CD4-positive, alpha-beta T cell treated with Interleukin-6 at 100 ng/mL for 8 hours (primary cell): ENCODE results near the gene OPCML.

Experiments
- DNase-seq: peaks from one replicate; pipeline ENCODE4 v3.0.0-alpha.2; 2020; ENCODE audit warnings: mixed read lengths, low spot score

OPCML gene

DNA sequence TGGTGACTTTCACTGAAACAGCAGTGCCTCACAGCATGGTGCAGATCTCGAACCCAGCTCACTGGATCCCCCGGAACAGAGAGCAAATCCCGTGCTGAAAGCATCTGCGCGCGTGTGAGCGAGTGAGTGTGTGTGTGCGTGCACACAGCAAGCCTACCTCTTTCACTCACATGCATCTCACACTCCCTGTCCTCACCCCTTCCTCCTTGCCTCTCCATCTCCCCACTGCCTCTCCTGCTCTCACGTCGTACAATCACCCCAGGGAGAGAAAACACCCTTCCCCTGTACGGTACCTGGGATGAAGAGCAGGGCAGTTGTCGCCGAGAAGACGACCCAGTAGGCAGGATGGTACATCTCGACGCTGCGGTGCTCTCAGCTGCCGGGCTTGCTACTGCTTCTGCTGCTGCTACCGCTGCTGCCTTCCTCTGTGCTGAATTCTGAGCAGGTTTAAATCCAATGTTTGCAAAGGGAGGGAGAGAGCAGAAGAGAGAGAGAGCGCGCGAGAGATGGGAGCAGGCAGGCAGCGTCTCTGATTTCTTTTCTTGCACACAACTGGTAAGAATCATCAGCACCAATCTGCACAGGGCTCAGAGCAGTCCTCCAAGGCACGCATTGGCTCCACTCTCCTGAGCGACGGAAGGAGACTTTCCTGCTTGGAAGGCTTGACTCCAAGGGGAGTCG, at the start of gene OPCML:
OPCML (minus strand) TSS at position 531 of the 681 bp plus-strand sequence.
- no peak for DNase-seq

DNA sequence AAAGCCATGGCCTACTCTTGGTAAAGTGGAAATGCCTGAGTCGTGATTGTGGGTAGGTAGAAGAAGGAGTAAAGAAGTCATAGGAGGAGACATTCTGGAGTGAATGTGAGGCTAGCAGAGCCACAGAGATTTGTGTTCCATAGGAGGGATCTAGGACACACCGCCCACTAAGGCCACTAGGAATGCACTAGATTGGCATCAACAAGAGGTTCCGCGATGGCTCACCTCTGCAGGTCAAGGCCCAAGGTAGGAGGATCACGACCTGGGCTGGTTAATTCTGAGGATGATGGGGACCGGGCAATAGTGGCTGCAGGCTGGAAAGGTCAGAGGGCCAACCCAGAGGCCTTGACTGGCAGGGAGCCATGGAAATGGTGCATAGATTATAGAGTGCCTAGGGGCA, 48.8 kb upstream of the OPCML start:
- DNase-seq: no peak

DNA sequence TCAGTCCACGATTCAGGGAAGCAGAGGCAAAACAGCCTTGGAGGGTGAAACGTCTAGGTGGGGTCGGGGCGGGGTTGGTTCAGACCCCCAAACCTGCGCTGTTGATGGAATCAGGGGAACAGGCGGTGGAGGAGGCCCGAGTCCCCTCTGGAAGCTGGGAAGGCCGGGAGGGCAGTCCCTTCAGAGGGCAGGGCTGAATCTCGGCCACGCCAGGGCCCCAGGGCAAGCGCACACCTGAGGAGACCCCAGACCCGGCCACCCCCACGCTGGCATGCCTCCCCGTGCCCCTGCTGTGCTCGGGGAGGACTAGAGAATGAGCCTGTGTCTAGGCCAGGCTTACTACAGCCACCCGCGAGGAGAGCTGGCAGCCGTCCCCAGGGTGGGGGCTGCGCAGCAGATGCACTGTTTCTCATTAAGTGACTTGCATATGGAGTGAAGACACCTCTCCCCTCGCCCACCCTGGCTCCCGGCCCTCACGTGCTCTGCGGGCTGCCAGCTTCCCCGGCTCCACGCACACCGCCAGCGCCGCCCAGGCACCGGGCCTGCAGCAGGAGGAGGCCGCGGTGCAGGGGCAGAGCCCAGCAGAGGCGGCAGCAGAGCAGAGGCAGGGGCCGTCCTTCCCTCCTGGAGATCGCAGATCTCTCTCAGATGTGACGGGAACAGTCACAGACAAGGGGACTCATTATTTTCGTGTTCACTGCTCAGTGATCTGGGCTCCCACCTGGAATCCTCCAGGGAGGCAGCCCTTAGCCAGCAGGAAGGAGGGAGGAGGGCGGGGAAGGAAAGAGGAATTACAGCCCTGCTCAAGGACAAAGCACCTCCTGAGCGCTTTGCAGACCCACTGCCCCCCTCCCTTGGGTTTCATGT, 47.1 kb upstream of the OPCML start:
- no peak for DNase-seq

DNA sequence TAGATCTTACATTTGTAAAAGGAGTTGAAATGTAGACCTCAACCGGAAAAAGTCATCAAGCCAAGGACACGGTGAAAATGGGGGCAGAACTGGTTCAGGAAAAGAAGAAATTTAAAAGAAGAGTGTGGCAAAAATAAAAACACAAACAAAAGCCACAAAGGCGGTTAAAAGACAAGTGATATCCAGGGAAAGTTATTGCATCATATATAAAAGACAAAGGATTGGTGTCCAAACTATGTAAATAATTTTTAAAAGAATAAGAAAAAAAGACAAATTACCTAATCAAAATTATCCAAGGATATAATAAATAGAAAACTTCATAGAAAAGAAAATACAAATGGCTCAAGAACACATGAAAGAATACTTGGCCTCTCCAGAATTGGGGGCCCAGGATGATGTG, 45.1 kb upstream of the OPCML start:
- DNase-seq: no peak

DNA sequence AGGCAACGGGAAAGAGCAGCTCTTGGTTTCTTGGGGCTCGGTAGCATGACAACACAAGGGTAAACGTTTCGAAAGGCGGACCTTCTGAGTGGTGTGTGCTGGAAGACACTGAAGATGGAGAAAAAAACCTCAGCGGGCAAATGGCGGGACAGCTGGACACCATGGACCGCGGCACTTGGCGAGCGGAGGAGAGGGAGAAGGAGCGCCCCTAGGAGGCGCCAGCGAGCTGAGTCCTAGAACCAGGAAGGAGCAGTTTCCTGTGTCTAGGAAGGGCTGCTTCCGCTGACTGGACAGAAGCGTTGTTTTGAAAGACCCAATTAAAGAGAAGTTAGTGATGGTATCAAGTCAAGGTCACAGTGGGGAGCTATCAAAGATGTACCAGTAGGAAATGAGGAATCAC, 44.0 kb upstream of the OPCML start:
- DNase-seq: no peak

DNA sequence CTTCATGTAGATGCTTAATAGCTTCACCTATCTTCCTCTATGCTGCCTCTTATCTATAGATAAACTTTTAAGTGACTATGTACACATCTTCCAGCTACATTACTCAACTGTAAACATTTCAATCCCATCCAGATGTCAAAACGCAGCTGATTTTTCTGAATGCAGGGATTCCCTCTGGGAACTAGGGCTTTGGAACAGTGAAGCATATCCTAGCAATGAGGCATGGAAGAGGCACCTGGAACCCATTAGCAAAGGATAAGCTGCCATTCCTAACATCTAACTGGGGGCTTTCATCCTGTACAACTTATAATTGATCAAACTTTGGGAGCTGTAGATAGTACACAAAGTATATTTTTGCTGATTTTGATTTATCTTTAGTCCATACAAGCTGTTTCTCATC, 40.8 kb upstream of the OPCML start:
- no peak for DNase-seq

DNA sequence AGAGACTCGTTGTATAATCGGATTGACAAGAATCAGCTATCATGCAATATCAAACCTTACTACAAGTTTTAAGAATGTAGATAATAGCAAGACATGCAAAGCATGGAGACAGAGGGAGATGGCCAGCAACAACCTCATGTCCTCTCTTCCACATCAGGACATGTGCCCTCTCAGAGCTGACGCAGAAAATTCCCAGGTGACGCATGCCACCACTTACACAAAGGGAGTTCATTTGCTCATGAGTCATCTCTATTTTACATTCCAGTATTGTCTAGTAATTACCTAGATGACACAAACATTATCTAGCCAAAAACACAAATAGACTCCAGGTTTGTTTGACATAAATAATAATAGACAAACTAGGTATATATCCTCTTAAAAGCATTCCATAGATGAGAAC, 38.1 kb upstream of the OPCML start:
- no peak for DNase-seq

DNA sequence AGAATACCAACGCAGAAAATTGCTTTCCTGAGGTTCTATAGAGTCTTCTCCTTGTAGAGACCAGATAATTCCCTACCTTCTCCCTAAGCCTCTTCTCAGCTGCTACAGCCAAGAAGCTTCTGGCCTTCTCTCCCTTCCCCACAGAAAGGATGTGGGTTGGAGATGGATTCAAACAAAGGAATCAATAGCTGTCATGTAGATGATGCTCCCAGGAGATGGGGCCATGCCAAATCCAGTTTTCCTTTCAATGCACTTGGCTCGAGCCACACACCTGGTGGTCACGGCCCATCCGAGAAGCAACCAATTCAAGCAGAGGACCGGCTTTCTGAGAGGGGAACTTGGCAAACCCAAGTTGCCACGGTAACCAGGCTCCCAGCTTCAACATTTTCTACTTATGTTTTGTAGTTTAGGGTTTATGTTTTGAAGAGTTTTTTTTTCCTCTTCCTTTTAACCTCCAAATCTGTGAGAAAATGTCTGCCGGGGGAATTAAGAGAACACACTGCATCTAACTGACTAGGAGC, 31.3 kb upstream of the OPCML start:
- DNase-seq: no peak

DNA sequence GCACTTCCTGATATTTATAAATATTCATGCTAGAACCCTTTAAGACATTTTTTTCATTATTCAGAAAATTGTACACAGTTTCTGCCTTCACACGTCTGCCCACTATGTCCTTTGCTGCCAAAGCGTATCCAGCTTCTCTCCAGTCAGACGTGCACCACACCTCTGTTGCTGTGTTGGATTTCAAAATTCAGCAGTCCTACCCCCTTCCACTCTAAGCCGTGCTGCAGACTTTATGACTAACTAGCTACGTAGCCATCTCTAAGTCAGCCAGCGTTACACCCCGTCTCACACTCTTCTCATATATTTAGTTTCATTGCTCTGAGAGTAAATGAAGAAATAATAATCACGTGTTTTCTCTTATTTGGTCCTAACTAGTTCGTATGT, 28.2 kb upstream of the OPCML start:
- no peak for DNase-seq

DNA sequence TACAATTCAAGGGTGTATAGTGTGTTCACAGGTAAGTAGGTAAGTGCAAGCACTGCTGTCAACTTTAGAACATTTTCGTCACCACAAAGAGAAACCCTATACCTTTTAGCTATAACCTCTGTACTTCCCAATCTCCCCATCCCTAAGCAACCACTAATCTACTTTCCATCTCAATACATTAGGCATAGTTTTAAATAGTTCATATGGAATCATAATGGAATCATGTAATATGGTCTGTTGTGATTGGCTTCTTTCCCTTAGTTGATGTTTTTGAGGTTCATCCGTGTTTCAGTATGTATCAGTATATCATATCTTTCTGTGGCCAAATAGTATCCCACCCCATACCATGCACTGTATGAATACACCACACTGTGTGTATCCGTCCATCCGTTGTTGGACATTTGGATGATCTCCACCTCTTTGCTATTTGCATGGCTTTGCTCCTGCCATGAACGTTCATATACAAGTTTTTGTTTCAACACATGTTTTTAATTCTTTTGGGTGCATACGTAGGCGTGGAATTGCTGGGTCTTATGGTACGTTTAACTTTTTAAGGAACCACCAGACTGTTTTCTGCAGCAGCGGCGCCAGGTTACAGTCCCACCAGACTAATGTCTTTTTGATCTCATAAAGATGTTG, 27.7 kb upstream of the OPCML start:
- no peak for DNase-seq

DNA sequence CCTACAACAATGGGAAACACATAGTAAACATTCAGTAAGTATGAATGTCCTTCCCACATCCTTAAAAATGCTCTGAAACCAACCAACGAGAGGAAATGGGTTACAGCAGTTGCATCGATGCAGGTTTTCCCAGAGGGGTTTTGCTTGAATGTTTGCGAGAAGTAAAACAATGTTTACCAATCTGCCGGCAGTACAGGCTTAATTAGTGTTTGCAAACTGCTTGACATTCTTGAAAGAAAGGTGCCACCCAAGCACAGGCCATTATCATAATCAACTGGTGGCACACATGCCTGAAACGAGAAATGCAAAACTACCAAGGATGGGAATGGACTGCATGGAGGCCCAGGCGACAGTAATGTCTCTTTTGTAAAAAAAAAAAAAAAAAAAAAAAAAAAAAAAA, 27.1 kb upstream of the OPCML start:
- no peak for DNase-seq

DNA sequence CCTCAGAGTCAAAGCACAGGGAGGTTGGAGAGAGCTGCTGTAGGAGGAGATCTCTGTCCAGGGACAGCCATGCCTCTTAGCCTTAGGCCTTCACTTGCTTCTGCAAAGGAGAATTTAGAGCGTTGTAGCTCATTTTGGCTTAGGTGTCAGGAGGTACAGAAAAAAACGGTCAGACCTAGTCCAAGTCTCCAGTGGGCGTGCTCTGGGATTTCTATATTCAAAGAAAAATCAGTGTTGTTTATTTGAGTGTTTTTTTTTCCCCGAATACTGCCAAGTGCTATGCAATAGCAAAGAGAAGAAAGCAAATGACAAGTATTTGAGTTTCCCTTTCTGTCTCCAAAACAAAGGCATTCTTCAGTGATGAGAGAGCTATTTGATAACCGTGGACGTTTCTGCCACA, 22.7 kb upstream of the OPCML start:
- DNase-seq: no peak

DNA sequence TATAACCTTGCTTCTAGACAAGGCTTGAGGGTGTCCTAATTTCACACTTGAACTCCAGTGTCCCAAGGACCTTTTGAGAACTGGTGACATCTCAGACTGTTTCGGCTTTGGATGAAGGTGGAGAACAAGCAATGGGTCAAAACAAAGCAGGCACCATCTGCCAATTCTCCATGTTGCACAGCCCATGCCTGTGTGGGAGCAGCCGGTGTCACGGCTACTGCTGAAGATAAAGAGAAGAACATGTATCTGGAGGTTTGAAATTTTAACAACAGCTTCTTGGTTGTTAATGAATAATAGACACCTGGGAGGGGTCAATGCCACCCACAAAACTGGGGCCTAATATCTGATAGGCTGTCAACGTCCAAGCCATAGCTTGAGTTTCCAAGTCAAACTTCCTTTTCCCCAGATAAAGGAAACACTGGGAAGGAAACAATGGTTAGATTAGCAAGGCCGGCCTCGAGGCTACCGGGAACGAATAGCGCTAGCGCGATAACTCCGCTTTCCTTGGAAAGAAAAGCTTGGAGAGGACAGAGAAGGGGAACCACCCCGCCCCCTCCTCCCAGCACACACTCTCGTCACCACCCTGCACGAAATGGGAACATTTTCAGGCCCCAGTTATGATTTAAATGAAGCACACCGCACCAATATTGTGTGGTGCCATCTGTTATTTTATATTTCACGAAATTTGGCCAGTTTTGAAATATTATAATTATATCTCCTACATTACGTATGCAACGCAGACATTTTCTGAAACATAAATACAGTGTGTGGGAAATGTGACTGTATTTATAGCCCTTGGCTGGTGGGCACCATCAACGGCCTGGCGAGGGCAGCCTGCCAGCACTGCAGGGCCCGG, 21.8 kb upstream of the OPCML start:
- DNase-seq: no peak

DNA sequence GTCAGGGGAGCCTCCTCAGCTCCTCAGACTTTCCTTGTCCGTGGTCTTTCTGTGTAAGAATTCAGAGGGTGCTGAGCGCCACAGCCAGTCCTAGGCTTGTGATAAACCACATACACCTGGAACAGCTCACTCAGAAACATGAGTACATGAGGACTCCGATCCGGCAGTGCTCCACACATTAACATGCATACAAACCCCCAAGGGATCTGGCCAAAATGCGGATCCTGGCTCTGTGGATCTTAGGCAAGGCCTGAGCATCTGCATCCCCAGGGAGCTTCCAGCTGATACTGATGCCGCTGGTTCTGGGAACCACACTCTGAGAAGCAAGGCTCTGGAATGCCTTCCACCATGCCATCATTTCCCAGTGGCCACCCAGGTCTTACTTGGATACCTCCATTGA, 20.6 kb upstream of the OPCML start:
- no peak for DNase-seq

DNA sequence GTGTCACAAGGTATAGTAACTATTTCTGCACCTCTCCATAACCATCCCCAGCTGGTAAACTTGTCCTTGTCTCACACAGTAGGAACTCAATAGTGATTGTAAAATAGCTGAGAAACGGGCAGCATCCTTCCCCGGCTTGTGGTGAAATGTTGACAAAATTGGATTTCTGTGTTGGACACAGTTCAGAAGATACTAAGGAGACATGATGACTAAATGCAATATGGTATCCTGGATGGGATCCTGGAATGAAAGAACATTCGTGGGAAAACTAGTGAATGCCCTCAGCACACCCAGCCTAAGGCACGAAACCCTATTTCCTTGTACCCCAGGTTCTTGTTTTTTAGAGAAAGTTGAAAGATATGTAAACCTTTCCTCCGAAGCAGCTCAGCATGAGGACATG, 18.8 kb upstream of the OPCML start:
- DNase-seq: no peak

DNA sequence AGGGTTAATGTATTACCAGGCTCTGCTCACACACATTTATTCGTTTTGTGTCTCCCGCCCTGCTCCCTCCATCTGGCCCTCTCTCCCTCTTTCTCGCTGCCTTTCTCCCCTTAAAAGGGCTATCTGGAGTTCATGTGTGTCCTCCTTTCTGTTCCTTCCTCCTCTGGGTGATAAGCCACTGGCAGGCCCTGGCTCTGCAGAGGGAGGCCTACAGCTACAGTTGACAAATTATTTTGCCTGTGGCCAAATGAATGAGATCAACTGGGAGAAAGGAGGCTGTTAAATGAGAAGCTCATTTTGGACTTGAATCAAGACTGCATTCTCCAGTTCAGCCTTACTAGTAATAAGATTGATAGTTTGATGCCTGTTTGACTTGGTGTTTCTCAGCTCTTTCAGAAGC, 17.5 kb upstream of the OPCML start:
- no peak for DNase-seq

DNA sequence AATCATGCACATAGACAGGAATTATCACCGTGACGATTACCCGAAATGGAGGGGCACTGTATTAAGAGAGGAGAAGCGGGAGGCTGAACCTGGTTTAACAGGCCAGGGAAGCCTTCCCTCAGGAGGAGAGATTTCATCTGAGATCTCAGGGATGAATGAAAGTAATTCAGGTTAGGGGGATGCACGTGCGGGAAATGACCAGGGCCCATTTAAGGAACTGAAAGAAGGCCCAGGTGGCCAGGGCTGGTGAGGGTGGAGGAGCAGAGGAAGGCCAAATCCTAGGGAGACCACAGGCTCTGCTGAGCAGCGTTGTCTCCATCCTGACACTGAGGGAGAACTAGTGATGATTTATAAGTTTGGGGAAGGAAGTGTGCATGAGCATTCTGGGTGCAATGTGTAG, 16.3 kb upstream of the OPCML start:
- no peak for DNase-seq

DNA sequence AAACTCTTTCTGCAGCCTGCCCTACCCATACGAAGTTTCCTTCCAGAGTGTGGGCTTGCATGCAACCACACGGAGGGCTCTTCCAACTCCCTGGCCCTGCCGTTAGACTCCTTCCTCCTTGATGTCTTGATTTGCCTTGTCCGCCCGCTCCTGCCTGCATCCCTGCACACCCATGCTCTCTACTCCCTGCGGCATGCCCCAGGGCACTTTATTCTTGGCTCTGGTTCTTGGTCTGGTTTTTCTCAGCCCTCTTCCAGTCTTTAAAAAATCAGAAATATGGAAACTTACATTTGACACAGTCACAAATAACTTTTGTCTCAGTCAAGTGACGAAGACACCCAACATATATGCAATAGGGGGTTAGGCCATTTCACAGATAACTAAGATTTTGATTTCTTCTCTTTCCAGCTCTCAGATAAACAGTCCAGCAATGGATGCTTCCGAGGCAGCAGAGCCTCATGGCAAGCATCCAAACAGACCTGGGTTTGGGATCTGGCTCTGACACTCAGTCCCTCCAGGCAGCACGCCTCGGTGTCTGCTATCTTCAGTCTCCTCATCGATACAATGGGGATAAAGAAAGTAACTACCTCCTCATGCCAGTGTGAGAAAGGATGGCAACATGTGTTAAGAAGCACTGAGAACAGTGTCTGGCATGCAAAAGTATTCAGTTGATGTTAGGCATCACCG, 15.7 kb upstream of the OPCML start:
- no peak for DNase-seq

DNA sequence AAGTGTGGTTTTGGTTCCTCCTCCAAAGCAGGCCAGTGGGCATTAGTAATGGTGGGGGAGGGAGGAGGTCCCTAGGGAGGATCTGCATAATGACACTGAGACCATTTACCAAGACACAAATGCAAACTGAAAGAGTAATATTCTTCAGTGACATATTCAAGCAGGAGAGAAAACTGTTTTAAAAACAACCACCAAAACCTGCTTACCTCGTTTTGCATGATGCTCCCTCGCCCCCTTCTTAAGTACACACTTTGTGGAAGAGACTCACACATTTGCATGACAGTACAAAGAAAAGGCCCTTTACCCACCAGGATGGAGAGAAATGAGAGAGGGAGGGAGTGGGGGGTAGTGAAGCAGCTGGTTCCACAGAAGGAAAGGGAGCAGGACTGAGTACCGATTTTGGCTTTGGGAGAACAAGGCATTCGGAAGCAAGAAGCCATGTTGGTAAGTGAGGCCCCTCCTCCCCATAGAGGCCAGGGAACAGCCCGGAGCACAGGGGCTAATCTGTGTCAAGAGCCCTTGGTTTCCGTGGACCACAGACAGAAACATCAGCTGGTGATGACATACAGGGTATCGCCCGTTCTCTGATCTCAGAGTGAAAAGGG, 13.0 kb upstream of the OPCML start:
- no peak for DNase-seq

DNA sequence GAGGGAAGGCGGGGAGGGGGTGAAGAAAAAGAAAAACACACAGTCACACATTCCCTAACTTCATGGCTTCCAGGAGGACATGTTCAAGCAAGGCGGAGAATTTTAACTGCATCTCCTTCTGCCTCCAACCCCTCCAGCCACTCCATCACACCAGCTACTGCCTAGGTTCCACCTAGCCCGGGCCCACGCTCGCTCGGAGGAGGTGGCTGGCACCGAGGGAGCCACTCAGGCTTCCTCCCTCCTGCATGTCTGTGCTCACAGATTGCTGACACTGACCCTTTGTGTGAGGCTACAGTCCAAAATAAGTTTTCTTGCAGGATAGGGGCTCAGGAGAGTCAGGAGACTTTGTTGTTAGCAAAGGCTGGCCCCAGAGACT, 9.4 kb upstream of the OPCML start:
- DNase-seq: no peak
